ACHN (cell line): Measurements from ENCODE around the gene PUS3.
A peak's percentile ranks its signal among the peaks of the same experiment; 100 is the strongest.

Experiments
- DNase-seq: peaks from one replicate; pipeline ENCODE4 v3.0.0-alpha.2; 2015
- in situ Hi-C: cut with HindIII; loops from 2 replicates; pipeline ENCODE4 v1.10.0; 2017; ENCODE audit warnings: low sequenced_read_pairs, low pct_ligation_motif_present, low pct_unique_long_range_greater_than_20kb

PUS3 gene

DNA sequence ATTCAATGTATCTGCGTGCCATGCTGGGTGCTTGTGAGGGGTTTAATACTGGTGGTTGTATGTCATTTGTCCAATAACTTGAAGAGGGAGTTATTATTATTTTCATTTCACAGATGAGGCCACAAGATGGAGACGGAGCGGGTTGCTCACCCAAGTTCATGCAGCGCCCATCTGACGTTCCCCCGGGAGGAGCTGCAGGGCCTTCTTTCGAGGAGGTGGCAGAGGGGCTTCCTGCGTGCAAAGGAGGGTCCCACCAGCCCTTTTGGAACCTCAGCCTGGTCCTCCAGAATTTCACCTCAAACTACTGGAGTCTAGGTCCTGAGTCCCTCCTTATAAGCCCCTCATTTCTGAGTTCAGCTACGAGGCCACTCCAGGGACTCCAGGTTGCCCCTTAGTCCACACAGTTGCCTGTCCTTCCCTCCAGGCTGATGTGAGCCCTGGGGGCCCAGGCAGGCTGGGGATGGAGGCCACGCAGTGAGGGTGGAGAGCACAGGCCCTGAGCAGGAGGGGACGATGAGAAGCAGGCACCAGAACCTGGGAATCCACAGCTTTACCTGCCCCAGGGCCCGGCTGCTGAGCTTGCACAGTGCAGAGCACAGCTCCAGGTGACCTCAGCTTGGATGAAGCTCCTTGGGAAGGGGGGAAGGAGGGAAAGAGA lies 39.9 kb upstream of the PUS3 start:
- DNase-seq: no peak
- in situ Hi-C loops: no loop called here

DNA sequence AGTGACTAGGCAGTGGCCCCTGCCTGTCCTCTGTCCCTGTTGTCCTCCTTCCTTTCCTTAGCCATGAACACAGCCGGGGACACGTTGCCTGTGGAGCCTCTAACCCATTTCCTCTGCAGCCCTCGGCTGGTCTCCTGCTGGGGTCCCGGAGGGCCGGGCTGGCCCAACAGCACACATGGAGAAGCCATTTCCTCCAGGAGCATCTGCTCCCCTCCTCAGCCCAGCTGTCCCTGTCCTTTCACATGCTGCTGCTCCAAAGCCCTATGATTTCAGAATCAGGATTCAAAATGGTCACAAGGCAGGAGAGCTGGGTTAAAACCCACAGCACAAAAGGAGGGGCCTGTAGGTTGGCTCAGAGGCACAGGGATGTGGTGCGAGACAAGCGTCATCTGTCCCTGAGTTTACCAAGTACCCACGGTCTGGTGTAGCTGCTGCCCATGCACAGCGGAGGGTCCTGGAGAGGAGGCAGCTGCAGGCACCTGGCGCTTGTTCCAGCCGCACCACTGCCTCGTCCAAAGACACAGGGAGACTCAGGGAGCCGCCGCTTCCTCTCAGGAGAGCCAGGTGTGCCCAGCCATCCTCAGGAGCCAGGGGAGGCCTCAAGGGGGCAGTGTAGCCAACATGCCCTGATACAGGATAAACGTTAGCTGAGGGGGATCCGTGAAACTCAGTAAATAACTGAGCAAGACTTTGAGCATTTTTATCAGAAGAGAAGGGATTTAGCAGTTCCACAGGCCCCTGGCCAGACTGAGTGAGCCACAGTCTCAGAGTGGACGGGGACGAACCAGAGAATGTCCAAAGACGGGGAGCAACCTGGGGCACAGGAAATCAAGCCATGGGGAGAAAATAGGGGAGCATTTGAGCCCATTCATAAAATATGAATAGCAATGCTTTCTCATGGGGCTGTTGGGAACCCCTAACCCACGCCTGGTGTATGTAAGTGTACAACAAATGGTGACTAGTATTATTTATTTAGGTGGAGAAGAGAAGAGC lies 38.9 kb upstream of the PUS3 start:
- in situ Hi-C loops: no loop called here

DNA sequence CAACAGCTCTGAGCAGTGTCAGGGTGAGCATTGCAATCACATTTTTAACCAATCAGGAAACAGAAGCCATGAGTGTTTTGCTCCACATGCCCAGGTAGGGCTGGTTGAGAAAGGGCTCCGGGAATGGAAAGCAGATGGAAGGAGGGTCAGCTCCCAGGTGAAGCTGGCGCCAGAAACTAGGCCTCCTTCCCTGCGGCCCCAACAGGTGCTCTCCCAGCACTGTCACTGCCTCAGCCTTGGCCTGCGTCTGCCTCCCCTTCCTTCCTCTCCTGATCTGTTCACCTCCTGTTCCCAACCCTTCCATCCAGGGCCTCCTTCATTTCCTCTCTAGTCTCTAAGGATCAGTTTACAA lies 38.2 kb upstream of the PUS3 start:
- in situ Hi-C loops: no loop called here
- no peak for DNase-seq

More for the DNA sequence above, 38.9 kb upstream of the PUS3 start:
- peak; percentile 22 for DNase-seq

DNA sequence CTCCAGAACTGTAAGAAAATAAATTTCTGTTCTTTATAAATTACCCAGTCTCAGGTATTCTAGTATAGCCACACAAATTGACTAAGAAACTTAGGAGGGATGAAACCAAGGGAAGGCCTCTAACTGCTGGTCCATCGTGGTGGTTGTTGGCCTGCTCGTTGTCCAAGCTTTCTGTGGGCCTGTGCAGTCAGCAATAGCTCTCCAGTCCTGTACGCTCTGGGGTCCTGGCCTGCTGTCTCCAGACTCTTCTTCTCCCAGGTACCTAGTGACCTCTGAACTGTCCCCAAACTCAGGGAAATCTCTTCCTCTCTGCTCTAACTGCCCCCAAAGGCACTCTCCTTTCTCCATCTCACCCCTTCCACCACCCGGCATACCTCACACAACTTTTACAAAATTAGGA lies 37.1 kb upstream of the PUS3 start:
- no peak for DNase-seq
- in situ Hi-C loops: no loop called here

DNA sequence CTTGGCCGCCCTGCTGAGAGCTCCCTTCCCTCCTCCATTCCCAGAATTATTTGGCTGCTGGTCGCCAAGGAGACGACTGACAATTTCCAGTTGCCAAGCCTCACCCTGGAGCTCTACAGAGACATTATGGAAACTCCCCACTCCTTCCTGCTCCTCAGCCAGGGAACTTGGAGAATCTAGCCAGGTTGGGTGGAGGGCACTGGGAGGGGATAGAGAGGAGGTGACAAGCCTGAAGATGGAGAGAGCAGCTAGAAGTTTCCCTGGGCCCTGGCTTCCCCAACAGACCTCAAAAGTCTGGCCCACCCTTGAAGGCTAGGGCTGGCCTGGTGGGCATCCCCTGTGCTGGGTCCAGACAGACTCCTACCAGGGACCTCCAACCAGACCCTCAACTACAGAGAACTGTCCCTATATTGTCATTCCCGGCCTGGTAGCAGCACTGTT lies 36.1 kb upstream of the PUS3 start:
- no peak for DNase-seq
- in situ Hi-C loops: no loop called here

DNA sequence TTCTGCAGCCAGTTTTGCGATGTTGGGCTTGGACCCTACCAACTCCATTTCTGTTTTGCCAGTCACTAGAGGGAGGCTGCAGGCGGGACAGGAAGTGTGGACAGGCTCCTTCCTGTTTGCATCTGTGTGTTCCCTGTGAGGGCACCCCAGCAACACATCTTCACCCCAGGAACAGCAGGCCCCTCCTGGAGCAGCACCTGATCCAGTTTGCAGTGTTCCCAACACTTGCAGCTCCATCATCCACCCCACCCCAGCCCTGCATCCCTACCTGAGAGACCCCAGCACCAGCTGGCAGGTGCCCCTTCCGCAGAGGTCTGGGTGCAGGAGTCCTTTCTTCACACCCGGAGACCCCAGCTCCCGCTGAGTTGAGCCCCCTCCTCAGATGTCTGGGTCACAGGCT lies 35.4 kb upstream of the PUS3 start:
- DNase-seq: no peak
- in situ Hi-C loops: no loop called here

DNA sequence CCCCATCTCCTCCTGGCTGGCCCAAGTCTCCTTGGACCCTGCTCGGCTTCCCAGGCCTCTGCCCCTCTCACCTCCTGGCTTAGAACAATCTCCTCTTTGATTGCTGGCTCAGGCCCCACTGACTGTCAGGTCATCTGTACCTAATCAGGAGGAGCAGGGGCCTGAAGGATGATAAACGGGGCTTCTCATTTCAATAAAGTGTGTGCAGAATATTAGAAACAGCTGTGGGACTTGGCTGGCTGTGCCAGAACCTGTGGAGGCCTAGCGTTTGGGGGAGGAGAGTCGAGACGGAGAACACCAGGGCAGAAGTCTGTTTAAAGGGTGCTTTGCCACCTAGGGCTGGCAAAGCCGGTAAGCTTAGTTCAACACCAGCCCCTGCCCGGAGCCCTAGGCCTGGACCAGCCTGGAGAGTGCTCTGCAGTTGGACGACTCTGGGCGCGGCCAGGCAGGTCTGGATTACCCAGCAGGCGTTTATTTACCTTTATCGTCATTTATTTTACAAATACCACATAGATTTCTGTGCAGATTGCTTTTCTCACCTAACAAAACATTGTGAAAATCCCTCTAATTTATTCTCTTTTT lies 32.7 kb upstream of the PUS3 start:
- DNase-seq: no peak

DNA sequence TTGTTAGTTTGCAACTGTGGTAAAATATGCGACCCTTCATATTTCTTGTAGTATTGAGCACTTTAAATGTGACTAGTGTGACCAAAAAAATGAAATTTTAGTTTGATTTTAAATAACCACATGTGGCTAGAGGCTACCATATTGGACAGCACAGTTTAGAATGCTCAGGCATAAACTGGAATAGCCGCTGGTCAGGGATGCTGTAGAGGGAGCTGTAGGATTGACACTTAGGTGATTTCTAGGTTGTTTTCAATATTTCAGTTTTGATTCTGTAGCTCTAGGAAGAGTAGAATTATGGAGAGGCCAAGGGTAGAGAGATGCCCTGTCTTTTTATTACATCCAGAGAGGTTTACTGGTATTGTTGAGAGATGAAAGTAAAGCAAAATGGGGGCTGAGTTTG lies 32.0 kb upstream of the PUS3 start:
- DNase-seq: no peak
- in situ Hi-C loops: no loop called here

More for the DNA sequence above, 32.7 kb upstream of the PUS3 start:
- in situ Hi-C loops: no loop called here

DNA sequence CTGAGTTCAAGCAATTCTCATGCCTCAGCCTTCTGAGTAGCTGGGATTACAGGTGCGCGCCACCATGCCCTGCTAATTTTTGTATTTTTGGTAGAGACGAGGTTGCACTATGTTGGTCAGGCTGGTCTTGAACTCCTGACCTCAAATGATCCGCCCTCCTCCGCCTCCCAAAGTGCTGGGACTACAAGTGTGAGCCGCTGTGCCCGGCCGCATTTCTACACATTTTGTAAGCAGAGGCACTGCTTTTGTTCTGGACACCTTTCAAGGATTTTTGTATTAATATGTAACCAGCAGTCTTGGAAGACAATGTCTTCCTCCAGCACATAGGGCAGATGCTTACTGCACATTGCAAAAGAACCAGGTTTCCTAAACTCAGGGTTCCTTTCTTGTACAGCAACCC lies 31.5 kb upstream of the PUS3 start:
- in situ Hi-C loops: no loop called here
- DNase-seq: no peak

DNA sequence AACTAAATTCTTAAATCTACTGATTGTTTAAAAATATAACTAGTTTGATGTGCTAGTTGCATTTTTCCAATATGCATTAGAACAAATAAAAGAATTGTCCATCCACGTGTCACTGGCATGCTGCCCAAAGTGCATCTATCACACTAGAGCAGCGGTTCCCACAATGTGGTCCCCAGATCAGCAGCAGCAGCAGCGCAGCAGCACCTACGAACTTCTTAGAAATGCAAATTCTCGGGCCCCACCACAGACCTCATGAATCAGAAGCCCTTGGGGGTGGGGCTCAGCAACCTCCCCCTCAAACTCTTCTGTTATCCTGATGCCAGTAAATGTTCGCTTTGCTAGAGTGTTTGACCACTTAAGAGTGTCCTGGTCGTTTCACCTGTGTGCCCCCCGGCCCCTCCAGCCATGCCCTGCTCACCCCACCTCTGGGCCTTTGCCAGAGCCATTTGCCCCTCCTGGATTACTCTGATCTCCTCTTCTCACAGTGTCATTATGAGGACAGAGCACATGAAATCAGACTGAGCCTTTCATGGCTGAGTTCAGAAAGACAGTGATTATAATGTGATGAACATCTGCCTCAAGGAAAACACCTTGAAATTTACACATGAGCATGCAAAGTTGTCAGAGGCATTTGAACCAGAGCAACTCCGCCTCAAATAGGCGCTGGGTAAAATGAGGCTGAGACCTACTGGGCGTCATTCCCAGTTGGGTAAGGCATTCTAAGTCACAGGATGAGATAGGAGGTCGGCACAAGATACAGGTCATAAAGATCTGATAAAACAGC lies 30.2 kb upstream of the PUS3 start:
- in situ Hi-C loops: no loop called here
- no peak for DNase-seq

DNA sequence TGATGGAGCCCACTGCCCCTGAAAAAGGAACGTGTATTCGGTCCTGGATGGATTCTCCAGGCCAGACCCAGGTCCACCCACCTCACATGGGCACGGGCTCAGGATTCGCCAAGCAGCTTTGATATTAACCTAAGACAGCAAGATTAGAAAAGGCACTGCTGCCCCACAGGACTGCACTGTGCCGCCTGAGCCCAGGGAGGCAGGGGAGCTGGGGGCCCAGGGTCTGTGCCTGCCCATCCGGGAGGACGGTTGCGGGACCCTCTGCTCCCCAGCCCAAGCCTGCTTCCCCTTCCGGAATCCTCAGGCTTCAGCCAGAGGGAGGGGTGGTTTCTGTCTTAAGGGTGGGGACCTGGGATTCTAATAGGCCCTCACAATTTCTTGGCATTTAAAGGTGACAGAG lies 29.3 kb upstream of the PUS3 start:
- DNase-seq: no peak
- in situ Hi-C loops: no loop called here

DNA sequence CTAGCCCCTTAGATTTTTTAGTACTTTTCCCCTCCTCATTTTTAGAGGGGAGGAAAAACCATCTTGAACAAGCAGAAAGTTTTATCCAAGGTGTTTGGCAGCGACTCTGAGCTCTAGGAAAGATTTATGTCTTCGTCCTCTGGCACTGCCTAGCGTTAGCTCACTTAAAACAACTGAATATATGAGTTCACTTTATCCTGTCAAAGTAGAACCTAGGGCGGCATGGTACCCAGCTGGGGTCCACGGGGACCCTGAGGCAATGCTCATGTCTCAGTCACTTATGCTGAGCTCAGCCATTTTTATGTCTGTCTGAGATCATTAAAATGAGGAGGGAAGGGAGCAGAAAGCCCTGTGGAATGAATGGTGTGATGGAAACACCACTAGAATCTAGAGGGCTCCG lies 28.7 kb upstream of the PUS3 start:
- in situ Hi-C loops: no loop called here
- no peak for DNase-seq

DNA sequence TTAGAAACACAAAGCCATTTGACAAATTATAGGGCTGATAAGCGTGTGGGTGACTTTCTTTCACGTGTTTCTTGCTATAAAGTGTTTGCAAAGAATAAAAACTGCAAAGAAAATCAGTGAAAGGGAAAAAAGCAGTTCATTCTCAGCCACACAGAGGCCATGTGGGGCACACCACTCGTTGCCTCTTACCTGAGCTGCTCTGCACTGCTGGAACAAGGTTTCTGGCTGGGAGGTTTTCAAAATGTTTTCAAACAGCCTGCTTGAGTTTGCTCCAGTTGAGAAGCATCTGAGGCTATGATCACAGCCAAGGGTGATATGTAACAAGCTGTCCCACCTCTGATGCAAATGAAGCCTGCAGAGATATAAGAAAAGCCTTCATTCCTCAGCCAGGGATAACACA lies 28.1 kb upstream of the PUS3 start:
- DNase-seq: no peak
- in situ Hi-C loops: no loop called here

DNA sequence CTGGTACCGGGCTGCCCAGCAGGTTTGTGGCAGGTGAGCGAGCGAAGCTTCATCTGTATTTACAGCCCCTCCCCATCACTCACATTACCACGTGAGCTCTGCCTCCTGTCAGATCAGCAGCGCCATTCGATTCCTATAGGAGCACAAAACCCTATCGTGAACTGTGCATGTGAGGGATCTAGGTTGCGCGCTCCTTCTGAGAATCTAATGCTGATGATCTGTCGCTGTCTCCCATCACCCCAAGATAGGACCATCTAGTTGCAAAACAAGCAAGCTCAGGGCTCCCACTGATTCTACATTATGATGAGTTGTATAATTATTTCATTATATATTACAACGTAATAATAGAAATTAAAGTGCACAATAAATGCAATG lies 27.1 kb upstream of the PUS3 start:
- no peak for DNase-seq
- in situ Hi-C loops: no loop called here

DNA sequence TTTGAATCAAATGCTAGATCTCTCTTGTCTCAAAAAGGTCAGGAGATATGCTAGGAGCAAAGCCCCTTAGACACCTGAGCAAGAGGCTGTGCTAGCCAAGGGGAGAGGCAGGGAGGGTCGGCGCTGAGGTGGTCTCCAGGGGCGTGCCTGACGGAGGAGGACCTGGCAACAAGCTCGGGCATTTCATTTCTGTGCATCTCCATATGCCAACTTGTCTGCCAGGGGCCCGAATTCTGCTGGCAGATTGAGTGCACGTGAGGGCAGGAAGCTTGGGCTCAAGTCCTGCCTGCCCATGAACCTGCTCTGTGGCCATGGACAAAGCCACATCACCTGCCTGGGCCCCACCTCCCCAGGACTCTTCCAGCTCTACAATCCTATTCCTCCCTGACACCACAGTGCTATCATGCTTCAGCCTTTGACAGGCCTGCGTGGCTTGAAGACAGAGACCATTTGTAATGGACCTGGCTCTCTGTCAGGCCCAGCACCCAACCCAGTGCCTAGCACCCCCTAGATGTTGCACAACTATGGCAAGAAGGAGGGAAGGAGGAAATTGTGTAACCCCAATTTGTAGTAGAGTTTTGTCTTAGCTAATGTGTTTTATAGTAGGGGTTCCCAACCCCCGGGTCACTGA lies 26.6 kb upstream of the PUS3 start:
- DNase-seq: no peak
- in situ Hi-C loops: no loop called here

DNA sequence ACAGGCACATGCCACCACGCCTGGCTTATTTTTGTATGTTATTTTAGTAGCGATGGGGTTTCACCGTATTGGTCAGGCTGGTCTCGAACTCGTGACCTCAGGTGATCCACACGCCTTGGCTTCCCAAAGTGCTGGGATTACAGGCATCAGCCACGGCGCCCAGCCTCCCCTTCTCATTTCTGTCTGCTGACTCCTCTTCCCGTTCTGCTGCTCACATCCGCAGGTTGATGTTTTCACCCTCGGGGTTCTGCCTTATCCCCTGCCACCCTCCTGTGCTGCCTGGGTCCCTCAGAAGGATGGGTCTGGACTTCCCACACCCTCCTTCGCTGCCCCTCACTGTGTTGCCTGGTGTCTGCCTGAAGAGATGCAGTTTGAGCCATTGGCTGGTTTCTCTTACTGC lies 23.7 kb upstream of the PUS3 start:
- no peak for DNase-seq
- in situ Hi-C loops: no loop called here

DNA sequence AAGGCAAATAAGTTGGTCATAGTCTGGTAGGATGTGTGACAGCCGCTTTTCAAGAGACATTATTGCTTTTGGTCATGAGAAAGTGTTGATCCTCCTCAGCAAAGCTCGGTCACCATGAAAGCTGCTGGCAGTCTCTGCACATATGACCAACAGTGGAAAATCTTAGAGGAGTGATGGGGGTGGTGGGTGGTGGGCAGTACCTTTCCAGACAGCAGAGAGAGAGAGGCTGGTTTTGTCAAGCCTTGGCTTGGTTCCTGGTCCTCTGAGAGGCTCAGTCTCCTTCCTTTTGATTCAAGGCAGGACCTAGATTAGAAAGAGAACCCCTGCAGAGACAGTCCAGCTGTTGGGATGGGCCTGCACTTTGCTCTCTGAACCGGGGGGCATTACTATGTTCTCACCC lies 22.8 kb upstream of the PUS3 start:
- DNase-seq: no peak
- in situ Hi-C loops: no loop called here

DNA sequence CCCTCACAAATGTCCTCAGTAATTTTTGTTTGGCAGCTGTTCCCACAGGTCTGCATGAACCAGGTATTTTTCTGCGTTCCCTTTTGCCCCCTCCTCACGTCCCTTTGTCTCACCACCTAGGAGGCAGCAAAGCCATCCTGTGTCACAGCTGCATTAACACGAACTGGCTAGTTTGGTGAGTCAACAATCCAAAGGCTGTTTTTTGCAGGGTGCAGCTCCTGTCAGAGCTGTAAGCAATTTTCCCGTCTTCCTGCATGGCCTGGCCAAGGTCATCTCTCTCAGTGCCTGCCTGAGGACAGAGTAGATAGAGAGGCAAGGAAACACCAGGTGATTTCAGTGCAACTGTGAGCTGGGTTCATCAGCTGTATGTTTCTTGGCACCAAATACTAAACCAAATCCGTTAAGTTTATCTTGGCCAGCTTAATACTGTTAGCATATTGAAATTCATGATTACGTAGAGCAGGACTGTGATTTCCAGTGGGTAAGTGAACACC lies 22.3 kb upstream of the PUS3 start:
- in situ Hi-C loops: no loop called here
- DNase-seq: no peak
